22Rv1 (cell line): ENCODE results near the gene ACP6.

ENCODE experiments used
- H3K27ac ChIP-seq: fragments of 450-650 bp; 2 replicates; pipeline ENCODE4 v1.5.1; 2017
- CTCF ChIP-seq: fragments of 450-650 bp; IDR thresholded peaks from 2 replicates; pipeline ENCODE4 v1.5.1; 2017; ENCODE audit warnings: mild to moderate bottlenecking
- ZFX ChIP-seq: fragments of 450-650 bp; IDR thresholded peaks from 2 replicates; pipeline ENCODE4 v1.6.1; 2017; ENCODE audit warnings: antibody characterized with exemption, borderline replicate concordance

The ACP6 gene

GRCh38 chr1:147635342-147635741 lies 35.0 kb downstream of the ACP6 start:
- TF ChIP-seq CTCF (no peak), ZFX (no peak)
- no peak overlapping the region for H3K27ac ChIP-seq

- TF ChIP-seq CTCF, result no peak
- no peak for TF ChIP-seq ZFX
- no peak overlapping the region for H3K27ac ChIP-seq
Measured at GRCh38 chr1:147634645-147635044, 35.7 kb downstream of the ACP6 start.

GRCh38 chr1:147633759-147634158 lies 36.6 kb downstream of the ACP6 start:
- no peak for TF ChIP-seq CTCF
- no peak overlapping the region for H3K27ac ChIP-seq

- TF ChIP-seq CTCF (no peak), ZFX (no peak)
- no peak overlapping the region for H3K27ac ChIP-seq
Measured at GRCh38 chr1:147631839-147632238, 38.5 kb downstream of the ACP6 start.

GRCh38 chr1:147630447-147630846 lies 39.9 kb downstream of the ACP6 start:
- H3K27ac ChIP-seq, result no peak overlapping the region
- TF ChIP-seq CTCF (no peak), ZFX (no peak)

- H3K27ac ChIP-seq, result no peak overlapping the region
- TF ChIP-seq ZFX (no peak), CTCF (no peak)
Measured at GRCh38 chr1:147630022-147630421, 40.3 kb downstream of the ACP6 start.

- H3K27ac ChIP-seq, result no peak overlapping the region
- TF ChIP-seq CTCF (no peak), ZFX (no peak)
Measured at GRCh38 chr1:147628441-147628840, 41.9 kb downstream of the ACP6 start.
